ENCODE data around the gene PBX2.
"Not testable (repeated sequence)": the region's sequence is repeated elsewhere in the genome, so short reads cannot be mapped to it uniquely, and the experiment has no call there.

The PBX2 gene, protein sequence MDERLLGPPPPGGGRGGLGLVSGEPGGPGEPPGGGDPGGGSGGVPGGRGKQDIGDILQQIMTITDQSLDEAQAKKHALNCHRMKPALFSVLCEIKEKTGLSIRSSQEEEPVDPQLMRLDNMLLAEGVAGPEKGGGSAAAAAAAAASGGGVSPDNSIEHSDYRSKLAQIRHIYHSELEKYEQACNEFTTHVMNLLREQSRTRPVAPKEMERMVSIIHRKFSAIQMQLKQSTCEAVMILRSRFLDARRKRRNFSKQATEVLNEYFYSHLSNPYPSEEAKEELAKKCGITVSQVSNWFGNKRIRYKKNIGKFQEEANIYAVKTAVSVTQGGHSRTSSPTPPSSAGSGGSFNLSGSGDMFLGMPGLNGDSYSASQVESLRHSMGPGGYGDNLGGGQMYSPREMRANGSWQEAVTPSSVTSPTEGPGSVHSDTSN
- total RNA-seq = 11.1 to 30.8 (median 20.2) reads per million in 17 experiments

DNA sequence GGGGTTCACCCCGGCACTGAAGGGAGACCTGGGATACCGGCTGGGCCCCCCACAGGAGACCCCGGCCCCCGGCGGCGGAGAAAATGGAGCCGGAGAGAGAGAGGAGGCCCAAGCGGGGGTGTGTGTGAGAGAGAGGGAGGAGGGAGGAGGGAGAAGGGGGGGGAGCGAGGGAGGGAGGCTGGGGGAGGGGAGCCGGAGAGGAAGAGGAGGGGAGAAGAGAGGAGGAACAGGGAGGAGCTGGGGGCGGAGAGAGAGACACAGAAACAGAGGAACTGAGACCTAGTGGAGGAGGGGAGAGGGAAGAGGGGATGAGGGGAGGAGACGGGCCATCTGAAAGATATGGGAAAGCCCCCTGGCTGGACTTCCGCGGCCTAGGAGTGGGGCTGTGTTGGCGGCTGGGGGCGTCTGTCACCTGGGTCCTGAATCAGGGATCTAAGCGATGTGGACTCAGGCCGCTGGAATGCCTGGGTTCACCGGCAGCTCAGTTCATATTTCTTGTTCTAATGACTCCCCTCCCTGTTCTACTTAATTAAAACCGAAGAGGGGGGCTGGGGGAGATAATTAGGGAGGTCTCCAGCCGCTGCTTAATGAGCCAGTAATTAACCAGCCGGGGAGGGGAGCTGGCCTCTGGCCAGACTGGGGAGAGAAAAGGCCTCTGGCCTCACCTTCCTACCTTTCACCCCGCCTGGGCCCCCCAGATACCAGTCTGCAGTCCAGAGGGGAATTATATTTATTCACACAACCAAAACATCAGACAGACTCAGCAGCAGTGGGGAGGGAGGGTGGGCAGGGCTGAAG lies at the start of gene PBX2:
PBX2 (minus strand) TSS at position 149 of the 798 bp plus-strand sequence. CDS start 287 bp downstream, outside the sequence.
- DNase-seq = peak; percentile 78 to 94 (median 90)

DNA sequence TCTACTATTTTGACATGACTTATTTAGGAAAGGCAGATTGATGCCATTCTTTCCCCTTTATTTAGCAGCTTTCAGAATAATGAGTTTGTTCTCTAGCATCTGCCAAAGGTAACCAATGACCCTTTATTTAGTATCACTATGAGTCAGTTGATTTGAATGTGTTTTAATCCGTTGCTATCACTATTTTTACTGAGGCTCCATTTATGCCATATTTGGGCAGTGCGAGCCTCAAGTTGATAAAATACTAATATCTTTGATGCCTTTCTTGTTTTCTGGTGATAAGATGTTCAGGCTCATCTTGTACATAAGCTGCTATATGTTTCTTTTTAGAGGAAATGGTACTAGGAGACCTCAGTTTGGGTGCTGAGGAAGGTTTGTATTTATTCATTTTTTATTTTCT lies 49.5 kb upstream of the PBX2 start:
- no peak for DNase-seq

DNA sequence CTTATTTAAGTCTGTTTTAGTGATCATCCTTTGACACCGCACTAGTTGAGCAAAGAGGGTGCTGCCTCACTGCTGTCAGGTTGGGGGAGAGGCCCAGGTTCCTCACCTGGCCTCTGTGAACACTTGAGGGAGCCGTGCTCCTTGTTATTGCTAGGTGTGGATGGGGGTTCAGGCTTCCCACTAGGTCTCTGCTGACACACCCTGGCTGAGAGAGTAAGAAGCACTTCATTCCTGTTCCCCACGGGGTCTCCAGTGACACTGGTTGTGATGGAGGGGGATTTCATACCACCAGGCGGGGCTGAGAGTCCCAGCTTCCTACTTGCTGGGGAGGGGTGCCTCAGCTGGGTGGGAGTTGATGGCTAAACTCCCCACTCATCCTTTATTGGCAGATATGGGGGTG lies 44.9 kb upstream of the PBX2 start:
- DNase-seq = no peak

DNA sequence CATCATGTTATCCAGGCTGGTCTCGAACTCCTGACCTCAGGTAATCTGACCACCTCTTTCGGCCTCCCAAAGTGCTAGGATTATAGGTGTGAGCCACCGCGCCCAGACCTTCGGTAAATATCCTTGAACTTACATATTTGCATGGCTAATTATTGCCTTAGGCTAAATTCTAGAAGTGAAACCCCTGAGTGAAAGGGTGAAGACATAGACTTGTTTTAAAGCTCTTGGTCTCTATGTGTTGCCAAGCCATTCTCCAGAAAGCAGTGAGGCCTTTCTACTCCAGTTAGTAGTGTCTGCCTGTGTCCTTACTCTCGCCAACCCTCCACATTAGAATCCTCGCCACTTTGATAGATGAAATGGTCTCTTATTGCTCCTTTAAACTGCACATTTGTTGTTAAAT lies 36.4 kb upstream of the PBX2 start:
- no peak for DNase-seq

DNA sequence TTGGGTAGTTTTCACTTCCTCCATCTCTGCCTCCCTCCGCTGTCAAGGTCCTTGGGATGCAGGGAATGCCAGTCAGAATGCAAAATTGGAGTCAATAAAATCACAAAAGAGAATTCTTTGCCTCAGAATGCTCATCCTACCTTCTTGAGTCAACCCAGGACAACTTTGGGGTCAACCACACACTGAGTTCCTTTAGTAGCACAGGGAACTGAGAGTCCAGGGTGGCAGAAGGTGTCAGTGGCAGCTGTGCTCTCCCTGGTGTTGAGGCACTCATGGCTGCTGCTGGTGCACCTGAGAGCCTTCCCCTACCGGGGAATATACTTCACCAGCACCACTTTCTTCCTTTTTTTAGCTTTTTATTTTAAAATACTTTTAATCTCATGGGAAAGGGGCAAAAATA lies 34.7 kb upstream of the PBX2 start:
- no peak for DNase-seq

DNA sequence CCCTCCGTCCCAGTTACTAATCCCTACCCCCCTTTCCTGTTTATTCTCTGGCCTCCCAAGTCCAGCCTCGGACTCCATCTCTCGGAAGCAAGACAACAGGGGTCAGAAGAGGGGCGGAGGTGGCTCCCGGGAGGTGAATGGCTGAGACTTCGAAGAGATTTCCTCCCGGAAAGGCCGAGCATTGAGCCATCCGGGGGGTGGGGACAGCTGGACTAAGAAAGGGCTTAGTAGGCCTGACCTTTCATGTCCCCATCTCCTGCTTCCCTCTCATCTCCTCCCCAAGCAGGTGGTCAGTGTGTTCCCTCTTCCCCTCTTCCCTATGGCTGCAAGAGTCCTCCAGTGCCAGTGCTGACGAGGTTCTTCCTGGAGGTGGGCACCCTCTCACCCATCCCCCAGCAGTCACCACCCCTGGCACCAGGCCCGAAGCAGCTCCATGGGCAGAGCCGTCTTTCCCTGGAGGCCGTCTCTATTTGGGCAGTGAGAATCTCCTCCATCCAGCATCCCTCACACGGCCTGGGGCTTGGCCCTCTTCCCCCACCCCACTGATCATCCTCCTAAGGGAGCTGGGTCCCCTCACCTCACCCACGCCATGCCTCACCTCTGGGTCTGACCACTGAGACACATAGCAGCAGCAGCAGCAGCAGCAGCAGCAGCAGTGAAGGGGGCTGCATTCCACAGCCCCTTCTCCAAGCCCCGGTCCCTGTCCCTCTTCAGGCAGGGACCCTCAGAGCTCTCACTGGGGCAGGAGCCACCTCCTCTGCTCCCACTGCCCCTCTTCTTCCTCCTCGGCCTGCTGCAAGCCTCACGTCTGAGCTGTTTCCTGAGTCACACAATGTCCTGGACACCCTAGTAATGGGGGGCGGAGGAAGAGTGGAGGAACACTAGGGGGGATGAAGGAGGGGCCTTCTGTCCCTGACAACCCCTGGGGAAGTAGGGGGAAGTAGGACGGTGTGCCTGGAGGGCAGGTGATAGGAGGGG lies 33.5 kb upstream of the PBX2 start, which contains the start of gene NOTCH4:
NOTCH4 (minus strand) TSS at position 810 of the 978 bp plus-strand sequence; CDS start at position 671, 139 bp downstream.
- DNase-seq = no peak

DNA sequence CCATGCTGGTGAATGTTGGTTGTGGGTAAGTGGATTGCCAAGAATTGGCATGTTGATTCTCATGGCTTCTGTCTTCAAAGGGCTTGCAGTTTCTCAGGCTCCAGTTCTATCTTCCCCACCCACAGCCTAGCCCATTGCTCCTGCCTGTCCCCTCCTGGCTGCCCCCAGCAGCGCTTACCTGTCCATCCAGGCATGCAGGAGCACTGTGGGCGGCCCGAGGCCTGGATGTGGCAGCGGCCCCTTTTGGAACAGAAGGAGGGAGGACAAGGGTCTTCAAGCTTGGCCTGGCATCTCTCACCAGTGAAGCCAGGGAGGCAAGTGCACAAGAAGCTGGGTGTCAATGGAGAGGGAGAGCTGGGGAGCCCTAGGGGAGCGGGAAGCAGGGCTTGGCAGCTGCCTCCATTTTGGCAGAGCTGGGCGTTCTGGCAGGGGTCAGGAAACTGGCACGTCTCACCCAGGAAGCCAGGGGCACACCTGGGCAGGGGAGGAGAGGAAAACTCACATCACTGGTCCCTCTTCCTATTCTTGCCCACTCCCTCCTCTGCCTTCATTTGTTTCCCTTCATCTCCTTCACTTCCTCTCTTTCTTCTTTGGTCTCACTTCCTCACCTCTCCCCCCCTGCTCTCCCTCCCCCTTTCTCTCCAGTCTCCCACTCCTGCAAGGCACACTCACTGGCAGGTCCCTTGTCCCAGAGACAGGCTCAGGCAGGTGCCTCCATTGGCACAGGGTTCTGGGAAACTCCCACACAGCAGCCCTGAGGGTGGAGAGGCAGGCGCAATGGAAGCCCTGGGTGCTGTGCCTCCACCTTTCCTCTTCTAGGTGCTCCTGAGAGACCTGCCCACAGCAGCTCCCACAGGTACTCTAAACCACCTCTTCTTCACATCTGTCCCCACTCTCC lies 32.6 kb upstream of the PBX2 start:
- no peak for DNase-seq

DNA sequence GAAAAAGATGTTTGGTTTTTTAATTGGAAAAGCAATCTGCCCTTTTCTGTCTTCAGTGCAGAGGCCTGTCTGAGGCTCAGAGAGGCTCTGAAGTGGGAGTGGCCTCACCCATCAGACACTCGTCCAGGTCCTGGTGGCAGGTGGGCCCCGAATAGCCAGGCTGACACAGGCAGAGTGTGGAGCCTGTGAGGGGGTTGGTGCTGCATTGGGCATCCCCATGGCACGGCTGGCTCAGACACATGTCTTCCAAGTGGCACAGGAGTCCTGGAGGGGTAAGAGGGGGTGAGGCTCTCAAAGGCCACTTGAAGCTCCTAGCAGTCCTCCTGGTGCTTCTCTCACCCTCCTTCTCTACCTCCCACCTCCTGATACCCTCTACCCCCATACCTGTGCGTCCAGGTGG lies 30.0 kb upstream of the PBX2 start:
- DNase-seq = no peak

DNA sequence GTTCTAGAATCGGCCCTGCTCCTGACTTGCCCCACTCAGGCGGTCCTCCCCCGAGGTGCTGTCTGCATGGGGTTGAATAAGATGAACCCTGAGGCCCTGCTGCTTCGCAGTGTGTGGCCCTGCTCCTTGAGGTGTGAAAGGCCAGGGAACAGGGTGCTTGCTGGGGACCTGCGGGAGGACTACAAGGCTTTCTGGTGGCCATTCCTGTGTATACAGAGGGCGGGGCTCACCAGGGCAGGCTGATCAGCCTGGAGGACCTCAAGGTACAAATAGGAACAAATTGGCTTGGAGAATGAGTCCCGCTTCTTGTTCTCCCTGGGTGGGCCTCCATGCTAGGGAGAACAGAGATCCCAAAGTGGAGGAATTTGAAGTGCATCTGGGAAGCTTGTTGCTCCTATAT lies 28.2 kb upstream of the PBX2 start:
- DNase-seq = no peak

DNA sequence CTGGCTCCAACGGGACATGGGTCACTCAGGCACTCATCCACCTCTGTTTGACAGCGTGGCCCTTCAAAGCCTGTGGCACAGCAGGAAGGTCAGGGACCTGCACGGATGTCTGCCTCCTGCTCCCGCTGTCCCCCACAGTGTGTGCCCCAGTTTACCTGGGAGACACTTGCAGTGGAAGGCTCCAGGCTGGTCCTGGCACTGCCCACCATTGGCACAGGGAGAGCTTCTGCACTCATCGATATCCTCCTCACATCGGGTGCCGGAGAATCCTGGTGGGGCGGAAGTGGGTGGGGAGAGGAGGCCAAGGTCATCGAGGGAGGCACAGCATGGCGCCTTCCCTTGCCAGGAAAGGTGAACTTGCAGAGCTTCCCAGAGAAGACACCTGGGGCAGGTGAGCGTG lies 27.0 kb upstream of the PBX2 start:
- no peak for DNase-seq

DNA sequence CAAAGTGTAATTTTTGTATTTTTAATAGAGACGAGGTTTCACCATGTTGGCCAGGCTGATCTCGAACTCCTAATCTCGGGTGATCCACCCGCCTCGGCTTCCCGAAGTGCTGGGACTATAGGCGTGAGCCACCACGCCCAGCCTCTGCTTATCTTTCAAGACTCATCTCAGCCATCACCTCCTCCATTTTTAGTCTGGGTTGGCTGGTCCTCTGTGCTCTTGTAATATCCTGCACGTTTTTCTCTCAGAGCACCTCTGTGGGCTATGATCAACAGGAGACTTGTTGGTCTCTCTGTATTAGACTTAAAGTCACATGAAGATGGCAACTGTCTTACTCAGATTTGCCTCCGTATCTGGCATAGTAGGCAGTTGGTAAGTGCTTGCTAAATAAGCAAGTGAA lies 26.3 kb upstream of the PBX2 start:
- DNase-seq = no peak

DNA sequence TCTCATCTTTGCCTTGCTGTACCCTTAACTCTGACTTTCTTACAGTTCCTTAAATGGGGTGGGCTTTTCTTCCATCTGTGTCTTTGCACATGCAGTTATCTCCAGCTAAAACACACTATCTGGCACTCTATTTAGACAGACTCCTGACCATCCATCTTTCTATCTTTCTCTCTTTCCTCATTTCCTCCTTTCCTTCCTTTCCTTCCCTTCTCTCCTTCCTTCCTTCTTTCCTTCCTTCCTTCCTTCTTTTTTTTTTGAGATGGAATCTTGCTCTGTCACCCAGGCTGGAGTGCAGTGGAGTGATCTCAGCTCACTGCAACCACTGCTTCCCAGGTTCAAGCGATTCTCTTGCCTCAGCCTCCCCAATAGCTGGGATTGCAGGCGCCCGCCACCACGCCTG lies 25.6 kb upstream of the PBX2 start:
- no peak for DNase-seq

DNA sequence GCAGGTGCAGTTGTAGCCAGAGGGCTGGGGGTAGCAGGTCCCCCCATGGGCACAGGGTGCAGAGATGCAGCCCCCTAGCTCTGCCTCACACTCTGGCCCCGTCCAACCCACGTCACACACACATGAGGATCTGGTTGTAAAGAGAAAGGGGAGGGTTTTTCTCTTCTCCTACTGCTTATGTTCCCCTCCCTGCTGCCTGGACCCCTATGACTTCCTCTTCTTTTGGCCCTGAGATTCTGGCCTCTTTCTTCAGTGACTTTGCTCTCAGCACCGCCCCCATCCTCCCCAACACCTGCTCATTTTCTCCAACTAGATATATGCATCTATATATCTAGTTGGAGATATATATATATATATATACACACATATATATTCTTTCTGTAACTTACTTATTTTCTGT lies 24.1 kb upstream of the PBX2 start:
- peak in 2 of 4 experiments; percentile 23 to 29 for DNase-seq

DNA sequence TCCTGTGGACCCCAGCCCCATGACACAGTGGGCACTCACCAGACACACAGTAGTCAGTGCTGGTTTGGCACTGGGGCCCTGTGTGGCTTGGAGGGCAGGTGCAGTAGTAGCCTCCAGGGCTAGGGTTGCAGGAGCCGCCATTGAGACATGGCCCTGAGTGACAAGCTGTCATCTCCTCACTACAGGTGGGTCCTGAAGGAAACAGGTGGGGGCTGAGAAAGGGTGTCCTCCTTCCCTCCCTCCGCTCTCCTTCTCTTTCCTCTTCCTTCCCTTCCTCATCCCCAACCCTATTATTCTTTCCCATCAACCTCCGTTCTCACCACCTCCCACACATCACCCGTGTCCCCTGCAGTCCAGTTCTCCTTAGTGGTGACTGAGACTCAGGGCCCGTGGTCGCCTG lies 23.6 kb upstream of the PBX2 start:
- DNase-seq = no peak

DNA sequence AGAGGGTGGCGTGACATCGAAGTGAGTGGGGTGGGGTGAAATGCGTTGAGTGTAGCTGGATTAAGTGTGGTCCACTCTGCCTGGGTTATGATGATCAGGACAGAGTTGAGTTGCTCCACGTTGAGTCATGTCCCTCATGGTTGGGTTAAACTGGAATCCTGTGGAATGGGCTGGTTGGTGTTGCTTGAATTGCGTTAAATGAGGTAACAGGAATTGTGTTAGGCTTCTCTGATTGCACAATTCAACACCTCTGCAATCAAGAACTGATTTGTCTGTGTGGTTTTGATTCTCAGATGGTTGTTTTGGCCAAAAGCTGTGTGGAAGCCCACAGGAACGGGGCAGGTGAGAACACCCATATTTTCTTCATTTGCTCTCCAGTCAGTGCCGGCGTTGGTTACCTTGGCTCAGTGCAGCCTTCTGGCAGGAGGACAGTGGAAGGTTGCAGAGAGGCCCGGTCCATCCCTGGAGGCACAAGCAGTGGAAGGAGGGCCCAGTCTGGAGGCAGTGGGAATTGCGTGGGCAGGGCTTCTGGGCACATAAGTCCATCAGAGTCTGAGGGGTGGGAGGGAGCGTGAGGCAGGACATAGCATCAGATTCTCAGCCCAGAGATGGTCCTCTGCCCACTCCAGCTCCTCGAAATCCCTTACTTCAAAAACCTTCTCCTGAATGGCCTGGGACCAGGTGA lies 22.2 kb upstream of the PBX2 start:
- DNase-seq = no peak

DNA sequence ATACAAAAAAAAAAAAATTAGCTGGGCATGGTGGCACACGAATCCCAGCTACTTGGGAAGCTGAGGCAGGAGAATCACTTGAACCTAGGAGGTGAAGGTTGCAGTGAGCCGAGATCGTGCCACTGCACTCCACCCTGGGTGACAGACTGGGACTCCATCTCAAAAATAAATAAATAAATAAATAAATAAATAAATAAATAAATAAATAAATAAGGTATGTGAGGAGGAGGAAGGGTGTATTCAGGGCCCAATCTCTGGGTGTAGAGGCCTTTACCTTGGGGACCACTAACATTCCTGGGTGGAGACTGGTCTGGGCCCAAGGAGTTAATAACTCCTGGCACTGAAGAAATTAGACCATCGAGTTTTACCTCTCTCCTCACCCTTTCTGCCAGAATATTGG lies 21.4 kb upstream of the PBX2 start:
- DNase-seq = not testable (repeated sequence)

DNA sequence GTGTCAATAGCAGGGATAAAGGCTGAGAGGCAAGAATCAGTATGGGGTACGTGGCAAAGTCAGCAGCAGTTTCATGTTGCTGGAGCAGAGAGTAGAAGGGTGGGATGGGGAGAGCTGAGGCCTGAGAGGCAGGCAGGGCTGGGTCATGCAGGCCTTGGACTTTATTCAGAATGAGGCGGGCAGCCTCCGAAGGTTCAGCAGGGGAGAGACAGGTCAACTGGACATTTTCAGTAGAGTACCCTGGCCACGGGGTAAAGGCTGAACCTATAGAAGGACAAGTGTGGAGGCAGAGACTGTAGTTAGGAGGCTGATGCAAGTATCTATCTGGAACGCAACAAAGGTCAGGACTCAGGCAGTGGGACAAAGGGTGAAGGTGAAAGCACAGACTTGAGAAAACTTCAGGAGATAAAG lies 20.2 kb upstream of the PBX2 start:
- DNase-seq = no peak

DNA sequence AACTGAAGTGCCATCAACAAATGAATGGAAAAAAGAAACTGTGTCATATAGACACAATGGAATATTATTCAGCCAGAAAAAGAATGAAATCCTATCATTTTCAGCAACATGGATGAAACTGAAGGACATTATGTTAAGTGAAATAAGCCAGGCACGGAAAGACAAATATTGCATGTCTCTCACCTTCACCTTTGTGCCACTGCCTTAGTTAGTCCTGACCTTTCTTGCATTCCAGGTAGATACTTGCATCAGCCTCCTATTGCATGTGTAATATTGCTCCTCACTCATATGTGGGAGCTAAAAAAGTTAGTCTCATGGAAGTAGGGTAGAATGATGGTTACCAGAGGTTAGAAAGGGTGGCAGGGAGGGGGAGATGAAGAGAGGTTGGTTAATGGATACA lies 19.0 kb upstream of the PBX2 start:
- DNase-seq = no peak

DNA sequence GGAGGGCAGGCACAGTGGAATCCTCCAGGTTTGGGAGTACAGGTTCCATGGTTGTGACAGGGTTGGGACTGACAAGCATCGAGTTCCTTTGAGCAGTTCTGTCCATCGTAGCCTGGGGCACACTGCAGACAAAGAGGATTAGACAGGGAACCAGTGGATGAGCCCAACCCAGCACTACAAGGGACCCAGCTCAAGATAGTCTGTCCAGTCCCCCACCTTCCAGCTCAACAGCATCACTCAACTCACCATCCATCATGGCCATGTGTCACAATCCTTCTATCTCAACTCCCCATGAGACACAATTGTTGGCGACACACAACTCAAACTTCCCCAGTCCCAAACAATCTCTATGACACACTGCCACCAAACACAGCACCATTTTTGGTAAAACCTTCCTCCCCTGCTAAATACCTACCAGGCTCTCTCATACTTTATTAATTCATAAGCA lies 14.3 kb upstream of the PBX2 start:
- no peak for DNase-seq

DNA sequence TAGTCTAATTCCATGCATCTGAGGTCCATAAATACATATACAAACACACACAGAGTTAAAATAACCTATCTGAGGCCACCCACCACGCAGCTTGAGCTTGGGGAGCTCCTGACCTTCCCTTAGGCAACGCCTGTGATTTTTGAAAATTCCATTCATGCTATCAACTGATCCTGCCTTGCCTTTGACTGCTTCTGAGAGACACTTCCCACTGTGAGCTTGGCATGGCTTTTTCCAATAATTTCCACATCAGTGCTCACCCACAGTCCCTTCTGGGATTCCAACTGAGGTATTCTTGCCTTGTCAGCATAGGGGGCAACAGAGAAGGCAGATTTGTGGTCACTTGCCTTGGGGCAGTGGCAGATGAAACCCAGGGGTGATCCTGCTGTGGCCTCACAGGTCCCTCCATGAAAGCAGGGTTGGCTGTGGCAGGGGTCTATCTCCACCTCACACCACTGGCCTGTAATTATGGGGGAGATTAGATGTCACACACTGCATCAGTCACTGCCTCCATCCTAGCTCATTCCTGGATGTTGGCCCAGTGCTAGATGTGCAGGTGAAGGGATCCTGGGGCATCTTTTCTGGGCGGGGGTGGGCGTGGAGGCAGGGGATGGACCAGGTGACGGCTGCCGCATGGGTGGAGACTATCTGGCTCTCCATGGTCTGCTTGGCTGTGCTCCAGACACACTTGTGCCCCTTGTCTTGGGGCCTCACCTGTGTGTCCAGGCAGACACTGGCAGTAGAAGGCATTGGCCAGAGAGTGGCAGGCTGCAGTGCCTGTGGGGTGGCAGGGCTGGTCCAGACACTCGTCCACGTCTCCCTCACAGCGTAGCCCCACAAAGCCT lies 13.6 kb upstream of the PBX2 start:
- DNase-seq = no peak

Measured in suppressor macrophage (primary cell).